HEK293T (cell line): ENCODE measurements around the gene ZNF630.

Source experiments
- ARNT ChIP-seq: fragments of 450-650 bp; IDR thresholded peaks from 2 replicates; pipeline ENCODE4 v1.6.1; 2017; ENCODE audit warnings: mild to moderate bottlenecking
- BHLHE40 ChIP-seq: fragments of 450-650 bp; IDR thresholded peaks from 2 replicates; pipeline ENCODE4 v1.6.1; 2016; ENCODE audit warnings: mild to moderate bottlenecking, moderate library complexity, borderline replicate concordance
- CTBP1 ChIP-seq: fragments of 450-650 bp; IDR thresholded peaks from 2 replicates; pipeline ENCODE4 v1.6.1; 2016; ENCODE audit warnings: borderline replicate concordance
- ELF4 ChIP-seq: fragments of 450-650 bp; IDR thresholded peaks from 2 replicates; pipeline ENCODE4 v1.6.1; 2017; ENCODE audit warnings: antibody characterized with exemption
- FOXA1 ChIP-seq: fragments of 450-650 bp; IDR thresholded peaks from 2 replicates; pipeline ENCODE4 v1.6.1; 2016; ENCODE audit warnings: mild to moderate bottlenecking
- FOXK2 ChIP-seq: fragments of 450-650 bp; IDR thresholded peaks from 2 replicates; pipeline ENCODE4 v1.6.1; 2016; ENCODE audit warnings: mild to moderate bottlenecking
- L3MBTL2 ChIP-seq: fragments of 450-650 bp; conservative IDR thresholded peaks from 2 replicates; pipeline ENCODE4 v1.6.1; 2016; ENCODE audit warnings: mild to moderate bottlenecking
- LEF1 ChIP-seq: fragments of 450-650 bp; IDR thresholded peaks from 2 replicates; pipeline ENCODE4 v1.6.1; 2017; ENCODE audit warnings: mild to moderate bottlenecking, borderline replicate concordance
- SP1 ChIP-seq: fragments of 450-650 bp; IDR thresholded peaks from 2 replicates; pipeline ENCODE4 v1.6.1; 2017
- TARDBP ChIP-seq: fragments of 450-650 bp; IDR thresholded peaks from 2 replicates; pipeline ENCODE4 v1.6.1; 2016
- ZNF384 ChIP-seq: fragments of 450-650 bp; IDR thresholded peaks from 2 replicates; pipeline ENCODE4 v1.6.1; 2016
- TF ChIP-seq, protein P1 (sequence below): fragments of 450-650 bp; IDR thresholded peaks from 2 replicates; pipeline ENCODE4 v1.6.1; 2016

DNA sequence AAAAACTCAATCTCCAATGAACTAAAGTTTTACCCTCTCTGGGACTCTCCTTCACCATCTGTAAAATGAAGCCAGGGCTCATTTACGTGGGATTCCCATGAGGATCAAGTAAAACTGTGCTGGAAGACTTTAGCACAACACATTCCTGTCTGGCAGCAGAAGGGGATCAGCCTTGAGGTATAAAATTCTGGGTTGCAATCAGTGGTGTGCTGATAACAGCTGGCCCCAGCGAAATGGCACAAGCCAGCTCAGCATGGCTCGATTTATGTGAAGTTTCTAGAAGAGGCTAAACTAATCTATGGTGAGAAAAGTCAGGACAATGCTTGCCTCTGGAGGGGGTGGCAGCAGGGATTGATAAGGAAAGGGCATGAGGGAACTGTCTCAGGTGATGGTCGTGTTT lies 28.4 kb downstream of the ZNF630 start:
- TF ChIP-seq TARDBP (no peak), ARNT (no peak), LEF1 (no peak), SP1 (no peak), FOXK2 (no peak), CTBP1 (no peak), ZNF384 (no peak), BHLHE40 (no peak), L3MBTL2 (no peak), ELF4 (no peak), FOXA1 (no peak)
- TF ChIP-seq, protein P1, sequence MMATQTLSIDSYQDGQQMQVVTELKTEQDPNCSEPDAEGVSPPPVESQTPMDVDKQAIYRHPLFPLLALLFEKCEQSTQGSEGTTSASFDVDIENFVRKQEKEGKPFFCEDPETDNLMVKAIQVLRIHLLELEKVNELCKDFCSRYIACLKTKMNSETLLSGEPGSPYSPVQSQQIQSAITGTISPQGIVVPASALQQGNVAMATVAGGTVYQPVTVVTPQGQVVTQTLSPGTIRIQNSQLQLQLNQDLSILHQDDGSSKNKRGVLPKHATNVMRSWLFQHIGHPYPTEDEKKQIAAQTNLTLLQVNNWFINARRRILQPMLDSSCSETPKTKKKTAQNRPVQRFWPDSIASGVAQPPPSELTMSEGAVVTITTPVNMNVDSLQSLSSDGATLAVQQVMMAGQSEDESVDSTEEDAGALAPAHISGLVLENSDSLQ = no peak
